AG08395 (cell line): Measurements from ENCODE around the gene ARL3.
A peak's percentile ranks its signal among the peaks of the same experiment; 100 is the strongest.

Source experiments
- DNase-seq: peaks from one replicate; pipeline ENCODE4 v3.0.0; 2012; ENCODE audit warnings: mixed read lengths, low spot score

Gene ARL3

DNA sequence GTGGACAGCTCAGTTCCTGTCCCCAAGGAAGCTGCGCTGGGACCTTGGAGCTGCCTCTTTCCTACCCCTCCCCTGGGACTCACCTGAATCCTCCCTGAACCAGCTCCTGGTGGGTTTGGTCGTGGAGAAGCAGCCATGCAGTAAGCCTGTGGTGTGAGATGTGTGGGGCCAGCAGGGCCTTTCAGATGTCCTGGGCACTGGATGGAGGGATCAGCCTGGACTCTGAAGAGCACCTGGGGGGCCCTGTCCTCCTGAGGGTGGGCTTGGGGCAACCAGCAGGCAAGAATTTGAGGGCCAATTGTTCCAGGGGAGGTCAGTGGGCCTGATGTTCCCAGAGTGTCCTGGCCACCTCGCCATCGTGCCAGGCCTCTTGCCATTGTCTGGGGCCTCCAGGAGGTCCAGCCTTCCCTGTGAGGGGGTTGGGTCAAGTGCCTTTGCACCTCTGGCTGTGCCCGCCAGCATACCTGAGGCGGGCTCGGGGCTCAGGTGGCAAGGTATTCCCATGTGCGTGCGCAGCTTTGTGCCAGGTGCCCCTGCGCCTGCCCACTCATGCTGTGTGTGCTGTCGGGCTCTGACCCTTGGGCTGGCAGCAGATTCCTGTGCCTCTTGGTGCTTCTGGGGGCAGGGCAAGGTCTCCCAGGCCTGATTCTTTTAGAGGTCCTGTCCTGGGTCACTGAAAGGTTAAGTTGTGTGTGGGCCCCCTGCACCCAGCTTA lies 62.6 kb downstream of the ARL3 start:
- no peak for DNase-seq

DNA sequence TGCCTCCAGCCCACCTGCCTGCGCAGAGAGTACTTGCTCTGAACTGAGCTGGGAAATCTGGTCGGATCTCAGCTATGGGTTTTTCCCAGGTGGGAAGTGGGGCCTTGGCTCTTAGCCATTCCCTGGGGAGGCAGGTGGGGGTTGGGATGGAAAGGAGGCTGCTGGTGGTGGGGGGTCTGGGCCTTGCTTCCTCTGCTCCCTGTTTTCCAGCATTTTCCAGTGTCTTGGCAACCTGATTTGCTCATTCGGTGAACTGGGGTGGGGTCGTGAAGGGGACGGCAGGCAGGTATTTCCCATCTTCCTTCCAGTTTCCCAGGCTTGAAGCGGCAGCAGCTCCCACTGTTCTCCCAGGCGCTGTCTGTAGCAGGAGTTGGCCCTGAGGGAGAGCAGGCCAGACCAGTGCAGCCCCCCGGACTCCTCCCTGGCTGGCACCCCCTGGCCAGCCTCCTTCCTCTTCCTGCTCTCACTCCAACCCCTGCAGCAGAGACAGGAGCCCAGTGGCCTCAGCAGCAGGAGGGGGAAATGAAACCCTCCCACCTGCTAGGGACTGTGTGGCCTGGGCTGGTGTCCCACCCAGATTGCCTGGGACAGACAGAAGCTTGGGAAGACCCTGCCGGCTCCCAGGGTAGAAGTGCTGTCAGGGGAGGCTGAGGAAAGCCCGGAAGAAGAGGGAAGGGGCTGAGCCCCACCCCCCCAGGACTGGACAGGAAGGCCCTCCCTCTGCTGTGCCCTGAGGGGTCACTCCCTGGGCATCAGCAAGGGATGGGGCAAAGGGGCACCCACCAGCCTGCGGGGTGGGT lies 63.3 kb downstream of the ARL3 start:
- no peak for DNase-seq

DNA sequence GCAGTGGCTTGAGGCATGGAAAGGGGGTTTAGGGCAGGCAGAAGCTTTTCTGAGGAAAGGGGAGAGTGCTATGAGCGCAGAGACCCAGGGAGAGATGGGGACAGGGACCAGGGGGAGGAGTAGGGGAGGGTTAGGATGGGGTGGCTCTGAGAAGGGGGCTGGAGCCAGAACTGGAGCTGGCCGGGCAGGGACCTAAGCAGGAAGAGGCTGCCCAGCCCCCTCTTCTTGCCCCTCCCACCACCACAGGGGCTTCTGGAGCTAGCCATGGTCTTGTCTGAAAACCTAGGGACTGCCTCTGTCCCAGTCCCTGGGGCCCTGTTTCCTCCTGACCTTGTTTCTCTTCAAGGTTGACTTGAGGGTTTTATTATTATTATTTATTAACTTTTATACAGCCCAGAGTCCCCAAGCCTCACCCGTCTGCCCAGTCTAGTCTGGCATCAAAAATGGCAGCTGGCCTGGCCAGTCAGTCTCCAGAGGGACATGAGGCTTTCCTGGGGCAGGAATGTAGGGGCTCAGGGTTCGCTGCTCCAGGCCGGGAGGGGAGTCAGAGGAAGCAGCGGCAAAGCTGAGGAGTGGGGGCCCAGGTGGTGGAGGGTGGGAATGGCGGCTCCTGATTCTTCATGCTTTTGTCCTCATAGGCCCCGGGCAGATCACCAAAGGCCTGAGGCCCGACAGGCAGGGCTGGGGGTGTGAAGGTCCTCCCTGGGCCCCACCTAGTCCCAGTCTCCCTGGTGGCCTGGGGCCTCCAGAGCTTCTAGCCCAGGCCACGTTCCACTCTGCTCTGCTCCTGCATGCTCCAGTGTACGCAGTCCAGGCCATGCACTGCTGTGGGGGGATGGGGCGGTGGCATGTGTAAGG lies 64.2 kb downstream of the ARL3 start:
- DNase-seq = no peak

DNA sequence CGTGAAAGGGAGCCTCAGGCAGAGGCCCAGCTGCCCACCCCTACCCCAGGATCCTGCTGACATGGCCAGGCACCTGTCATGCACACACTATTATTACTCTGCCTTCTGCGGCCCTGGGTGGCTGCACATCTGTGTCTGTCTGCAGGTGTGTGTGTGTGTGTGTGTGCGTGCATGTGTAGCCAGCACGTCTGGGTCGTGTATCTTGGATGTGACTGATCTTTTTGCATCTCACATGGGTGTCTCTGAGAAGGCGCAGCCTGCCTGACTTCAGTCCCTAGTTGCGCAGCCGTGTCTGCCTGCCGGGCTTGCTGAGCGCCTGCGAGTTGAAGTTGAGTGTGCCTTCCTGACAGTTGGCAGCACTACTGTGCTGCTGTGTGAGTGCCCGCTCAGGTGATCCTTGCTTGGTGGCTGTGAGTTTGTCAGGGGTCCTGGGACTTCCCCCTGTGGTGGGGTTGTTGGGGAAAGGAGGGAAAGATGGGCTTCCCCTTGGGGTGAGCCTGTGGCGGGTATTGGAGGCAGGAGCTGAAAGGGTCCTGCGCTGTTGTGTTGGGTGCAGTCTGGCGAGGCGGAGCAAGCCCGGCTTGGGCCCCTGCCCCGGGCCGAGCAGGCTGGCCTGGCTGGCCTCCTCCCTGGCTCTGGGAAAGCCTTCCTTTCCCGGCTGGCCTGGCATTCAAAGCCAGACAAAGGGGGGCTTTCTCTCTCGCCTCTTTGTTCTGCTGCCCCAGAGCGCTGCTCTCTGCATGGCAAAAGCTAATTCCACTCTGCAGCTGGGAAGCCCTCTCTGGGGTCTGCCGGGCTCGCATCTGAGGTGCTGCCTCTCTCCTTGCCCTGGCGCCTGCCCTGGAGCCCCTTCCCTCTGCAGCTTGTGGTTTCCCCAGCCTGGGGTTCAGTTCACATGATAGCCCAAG lies 65.1 kb downstream of the ARL3 start:
- no peak for DNase-seq

DNA sequence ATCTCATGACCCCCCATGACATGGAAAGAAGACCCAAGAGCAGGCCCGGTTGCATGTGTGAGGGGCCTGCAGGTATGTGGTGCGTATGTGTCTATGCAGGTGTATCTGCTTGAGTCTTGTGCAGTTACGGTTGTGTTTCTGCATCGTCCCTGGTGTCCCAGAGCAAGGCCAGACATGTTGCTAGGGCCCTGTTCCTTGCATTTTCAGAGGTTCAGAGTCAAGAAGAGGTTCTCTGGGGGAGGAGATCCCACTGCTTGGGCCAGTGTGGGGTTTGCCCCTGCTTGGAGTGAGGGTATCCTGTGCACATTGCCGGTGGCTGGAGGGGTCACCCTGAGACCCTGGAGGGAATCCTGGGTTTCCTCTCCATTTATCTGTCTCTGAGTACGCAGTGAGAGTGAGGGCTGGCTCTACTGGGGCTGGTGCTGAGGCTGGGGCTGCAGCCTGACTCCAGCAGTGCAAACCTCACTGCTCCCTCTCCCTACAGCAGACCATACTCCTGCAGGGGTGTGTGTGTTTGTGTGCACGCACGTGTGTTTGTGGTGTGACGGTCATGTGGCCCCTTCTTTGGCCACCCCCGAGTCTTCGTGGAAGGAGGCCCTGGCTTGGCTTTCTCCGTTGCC lies 65.8 kb downstream of the ARL3 start:
- no peak for DNase-seq

DNA sequence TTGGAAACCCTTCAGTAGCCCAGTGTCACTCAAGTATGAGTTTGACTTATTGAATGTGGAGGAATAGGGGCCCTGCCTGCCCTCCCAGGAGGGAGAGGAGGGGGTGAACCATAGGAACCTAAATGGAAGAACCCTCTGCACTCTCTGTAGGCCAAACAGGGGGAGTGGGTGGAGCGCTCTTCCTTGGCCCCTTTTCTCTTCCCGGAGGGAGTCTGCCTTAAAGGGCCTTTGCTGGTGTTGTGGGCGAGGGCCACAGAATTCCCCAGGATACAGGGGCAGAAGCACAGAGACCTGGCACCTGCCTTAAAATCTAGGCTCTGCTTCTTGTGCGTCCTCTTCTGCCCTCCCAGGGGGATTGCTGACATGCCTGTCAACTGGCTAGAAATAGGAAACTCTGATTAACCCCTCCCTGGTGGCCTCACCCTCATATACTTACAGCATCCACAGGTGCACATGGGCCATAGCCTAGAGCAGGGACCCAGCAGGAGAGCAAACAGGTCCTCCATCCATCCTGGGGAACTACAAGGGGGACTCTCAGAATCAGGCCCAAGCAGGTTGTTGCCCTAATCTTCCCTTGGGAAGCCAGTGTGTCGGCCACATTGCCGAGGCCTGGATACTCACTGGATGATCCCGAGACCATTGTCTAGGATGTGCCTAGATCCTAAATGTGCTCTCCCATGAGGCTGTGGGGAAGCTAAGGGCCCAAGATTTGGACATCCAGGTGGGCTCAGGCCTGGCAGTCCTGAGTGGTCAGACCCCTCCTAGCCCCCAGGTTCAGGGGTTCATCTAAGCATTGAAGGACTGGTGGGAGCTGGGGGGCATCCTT lies 66.5 kb downstream of the ARL3 start:
- no peak for DNase-seq

DNA sequence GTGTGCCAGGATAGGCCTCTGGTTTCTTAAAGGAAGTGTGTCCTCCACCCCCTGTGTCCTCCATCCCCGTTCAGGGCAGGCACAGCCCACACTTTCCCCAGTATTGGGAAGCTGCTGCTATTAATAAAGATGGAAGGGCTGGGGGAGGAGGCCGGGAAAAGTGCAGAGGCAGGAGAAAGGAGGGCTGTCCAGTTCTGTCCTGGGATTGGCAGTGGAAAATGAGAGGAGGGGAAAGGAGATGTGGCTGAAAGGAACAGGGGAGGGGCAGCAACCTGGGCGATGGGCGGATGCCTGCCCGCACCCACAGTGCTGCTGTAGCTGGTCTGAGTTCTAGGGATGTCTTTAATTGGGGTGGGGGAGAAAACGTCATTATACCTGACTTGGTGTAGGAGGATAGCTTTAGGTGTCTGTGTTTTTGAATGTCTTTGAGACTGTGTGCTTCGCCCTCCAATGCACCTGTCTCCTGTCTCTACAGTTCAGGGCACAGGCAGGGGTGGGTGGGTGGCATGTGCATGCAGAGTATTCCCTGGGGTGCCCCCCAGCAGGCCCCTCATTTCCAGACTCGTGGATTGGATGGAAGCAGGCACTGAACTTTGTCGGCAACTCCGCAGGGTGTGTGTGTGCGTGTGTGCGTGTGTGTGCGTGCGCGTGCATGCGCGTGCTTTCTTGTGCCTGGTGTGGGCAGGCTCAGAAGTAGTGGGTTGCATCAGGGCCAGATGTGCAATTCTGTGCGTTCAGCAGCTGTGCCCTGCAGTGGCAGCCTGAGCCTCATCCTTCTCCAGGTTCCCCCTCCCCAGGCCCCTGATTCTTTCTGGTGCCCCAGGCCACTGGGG lies 67.4 kb downstream of the ARL3 start:
- DNase-seq = no peak

DNA sequence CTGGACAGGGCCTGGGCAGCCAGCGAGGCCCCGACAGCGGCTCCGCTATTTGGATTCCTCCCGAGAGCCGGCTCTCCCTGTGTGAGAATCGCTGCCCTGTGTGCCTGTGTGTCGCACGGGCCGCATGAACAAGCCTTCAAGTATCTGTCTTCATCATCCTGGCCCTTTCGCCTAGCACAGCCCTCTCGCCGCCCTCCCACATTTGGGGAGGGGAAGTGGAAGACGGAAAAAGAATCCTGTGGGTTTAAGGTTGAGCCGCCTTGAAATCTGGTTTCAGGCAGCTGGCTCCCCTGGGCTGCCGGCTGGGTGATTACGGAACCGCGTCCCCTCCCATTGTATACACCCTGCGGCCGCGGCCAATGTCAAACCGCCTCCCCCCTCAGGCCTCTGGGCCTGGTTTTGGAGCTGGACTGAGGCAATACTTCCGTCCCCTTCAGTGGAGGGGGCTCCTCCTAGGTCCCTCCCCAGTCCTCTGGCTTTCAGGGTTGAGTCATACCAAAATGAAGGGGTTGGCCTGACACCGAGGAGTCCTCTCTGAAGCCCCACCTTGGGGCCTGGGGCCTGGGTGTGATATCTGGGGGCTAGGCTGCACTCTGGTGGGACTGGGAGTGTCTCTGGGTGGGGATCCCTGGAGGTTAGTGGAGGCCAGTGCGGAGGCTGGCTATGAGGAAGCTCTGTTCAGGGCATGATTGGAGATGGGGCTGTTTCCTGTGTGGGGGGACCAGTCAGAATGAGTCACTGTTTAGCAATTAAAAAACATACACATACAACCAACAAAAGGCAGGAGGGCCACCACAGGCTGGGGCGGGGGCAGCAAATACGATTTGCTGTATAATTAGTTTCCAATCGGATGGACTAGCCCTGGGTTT lies 68.2 kb downstream of the ARL3 start:
- DNase-seq = peak; percentile 87

DNA sequence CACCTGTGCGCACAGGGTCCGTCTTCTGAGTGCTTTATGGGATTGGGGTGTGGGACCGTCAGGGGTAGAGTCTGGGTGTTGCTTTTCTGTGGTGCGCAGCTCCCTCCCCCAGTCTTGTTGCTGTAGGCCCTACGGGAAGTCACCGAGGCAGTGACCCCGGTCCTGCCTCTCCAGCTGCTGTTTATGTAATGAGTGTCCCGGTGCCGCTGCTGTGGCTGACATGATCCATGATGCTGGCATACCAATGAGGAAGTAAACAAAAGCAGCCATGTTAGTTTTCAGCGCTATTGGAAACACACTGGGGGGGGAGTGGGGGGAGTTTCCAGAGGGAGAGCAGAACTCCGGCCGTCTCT lies 68.8 kb downstream of the ARL3 start:
- DNase-seq = no peak

DNA sequence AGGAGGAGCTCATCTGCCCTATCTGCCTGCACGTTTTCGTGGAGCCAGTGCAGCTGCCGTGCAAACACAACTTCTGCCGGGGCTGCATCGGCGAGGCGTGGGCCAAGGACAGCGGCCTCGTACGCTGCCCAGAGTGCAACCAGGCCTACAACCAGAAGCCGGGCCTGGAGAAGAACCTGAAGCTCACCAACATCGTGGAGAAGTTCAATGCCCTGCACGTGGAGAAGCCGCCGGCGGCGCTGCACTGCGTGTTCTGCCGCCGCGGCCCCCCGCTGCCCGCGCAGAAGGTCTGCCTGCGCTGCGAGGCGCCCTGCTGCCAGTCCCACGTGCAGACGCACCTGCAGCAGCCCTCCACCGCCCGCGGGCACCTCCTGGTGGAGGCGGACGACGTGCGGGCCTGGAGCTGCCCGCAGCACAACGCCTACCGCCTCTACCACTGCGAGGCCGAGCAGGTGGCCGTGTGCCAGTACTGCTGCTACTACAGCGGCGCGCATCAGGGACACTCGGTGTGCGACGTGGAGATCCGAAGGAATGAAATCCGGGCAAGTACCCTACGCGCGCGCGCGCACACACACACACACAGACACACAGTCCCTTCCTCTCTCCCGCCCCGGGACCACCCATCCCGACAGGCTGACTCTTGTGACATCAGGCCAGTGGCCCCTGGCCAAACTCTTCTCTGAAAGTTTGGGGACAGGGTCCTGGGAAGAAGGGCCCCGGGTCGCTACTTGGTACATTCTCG lies 69.4 kb downstream of the ARL3 start:
- no peak for DNase-seq

DNA sequence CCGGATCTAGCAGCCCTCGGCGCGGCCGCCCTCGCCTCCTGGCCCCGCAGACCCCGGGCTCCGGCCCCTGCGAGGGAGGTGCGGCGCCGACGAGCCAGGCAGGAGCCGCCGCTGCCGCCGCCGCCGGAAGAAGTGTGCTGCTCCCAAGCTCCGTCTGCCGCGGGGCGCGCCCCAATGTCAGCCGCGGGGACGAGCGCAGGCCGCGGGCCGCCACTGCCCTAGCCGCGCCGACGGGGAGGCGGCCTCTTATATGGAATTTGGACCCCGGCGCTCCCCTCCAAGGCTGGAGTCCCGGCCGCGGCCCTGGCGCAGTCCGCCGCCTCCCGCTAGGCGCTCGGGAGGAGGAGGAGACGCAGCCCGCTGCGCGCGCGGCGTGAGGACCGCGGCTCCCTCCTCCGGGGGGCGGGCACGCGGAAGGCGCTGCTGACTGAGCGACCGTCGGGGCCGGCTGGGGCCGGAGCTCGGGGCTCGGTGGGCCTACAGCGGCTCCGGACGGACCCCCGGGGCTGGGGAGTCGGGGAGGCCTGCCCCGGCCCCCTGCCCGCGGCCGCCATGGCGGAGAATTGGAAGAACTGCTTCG lies 70.0 kb downstream of the ARL3 start, which contains the start of gene TRIM8:
Gene TRIM8 (plus strand): TSS at position 414 of the 580 bp plus-strand sequence. CDS start 139 bp downstream, at position 553.
- DNase-seq = no peak

DNA sequence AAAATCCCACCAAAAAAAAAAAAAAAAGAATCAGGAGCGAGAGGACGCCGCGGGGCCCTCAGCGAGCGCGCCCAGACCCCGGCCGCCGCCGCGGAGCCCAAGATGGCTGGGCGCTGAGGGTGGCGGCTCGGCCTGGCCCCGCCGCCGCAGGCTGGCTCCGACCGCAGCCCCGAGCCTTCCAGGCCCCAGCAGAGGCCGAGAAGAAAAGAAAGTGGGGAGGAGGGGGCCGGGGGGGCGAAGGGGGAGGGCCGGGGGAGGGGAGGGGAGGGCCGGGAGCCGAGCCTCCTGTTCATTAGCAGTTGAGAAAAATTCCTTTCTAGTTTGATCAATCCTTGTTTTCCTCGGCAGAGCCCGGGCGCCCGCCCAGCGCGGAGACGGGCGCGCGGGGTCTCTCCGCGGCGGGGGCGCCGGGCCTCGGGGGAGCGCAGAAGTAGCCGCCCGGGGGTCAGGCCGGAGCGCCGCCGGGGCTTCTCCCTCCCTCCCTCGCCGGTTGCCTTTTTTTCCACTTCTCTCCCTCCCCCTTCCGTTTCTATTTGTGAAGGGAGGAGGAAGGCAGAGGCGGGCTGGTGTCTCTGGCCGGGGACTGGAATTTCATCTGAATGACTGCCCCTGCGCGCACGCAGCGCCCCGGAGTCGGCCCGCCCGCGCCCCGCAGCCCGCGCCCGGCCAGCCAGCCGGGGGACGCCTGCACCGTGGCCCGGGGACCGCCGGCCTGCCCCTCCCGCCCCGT lies 70.7 kb downstream of the ARL3 start:
- DNase-seq = peak; percentile 66

DNA sequence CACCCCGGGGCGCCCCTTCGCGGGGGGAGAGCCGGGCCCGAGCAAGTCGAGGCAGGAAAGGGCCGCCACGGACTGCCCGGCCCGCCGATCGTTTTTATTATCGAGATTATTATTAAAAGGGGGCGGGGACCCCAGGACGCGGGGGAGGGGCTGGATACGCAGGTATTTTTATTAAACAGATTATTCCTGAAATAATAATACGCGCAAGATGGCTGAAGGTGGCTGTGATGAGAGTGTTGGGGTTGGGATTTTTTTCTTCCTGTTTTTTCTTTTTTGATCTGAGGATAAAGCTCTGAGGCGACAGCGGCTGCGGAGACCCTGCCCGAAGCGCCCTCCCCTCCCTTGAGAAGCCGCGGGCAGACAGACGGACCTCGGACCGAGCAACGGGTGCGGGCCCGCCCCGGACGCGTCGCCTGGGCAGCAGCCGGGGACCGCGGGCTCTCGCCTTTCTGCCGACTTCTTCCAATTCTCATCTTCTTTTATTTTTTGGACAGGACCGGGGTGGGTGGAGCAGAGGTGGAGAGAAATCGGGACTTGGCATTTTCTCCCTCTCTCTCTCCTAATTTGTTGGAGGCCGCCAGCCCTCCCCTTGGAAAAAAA lies 71.4 kb downstream of the ARL3 start:
- peak; percentile 47 for DNase-seq

DNA sequence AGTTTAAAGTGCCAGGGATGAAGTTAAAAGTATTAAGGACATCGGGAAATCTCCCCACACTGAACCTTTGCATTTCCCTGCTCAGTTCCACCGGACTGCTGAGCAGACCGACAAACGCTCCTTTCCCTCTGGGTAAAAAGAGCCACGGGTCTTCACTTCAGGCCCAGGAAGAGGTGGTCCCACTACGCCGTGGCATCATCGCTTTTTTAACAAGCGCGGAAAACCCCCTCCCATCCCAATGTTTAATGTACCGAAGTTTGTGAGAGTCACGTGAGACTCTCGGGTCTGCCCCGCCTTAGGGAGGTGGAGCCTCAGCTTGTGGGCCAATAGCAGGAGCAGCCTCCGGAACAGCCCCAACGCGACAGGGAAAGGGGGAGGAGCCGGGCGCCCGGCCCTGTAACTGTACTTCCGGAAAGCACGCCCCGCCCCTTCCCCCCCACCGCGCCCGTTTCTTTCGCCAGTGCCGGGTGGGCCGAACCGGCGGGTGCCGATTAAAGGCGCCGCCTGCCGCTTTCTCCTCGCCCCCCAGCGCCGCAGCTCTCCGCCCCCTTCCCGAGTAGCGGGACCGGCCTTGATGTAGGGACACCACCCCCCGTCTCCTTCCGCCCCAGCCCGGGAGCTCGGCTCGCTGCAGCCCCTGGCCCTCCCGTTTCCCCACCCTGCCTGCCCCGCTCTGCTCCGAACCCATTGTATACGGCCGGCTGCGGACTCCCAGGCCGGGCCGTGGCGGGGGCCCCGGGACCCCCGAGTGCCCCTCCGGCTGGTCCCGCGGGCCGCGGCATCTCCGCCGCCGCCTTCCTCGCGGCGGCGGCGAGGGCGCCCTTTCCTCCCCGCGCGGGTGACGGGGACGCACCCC lies 72.1 kb downstream of the ARL3 start:
- DNase-seq = peak; percentile 95

DNA sequence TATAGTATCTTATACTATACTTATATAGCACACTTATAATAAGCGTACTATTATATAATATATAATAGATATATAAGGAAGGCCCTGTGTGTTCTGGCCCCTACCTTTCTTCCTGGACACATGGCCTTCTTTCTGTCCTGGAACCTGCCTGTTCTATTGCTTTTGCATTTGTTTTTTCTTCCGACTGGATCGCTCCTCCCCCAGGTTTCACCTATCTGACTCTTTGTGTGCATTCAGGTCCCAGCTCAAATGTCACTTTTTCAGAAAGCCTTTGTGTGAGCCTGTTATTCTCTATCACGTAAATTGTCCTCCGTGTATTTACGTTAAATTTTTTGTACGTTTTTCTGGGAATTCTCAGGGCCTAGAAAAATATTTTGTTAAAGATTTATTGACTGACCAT lies 72.8 kb downstream of the ARL3 start:
- no peak for DNase-seq
